ENCODE measurements around the gene MCU. TPM values are rescaled to one million over a fixed set of nuclear protein-coding genes. Genes with fewer than 3 reads are reported as not detected.
A peak's percentile ranks its signal among the peaks of the same experiment; 100 is the strongest.
"Not testable (repeated sequence)": the region's sequence is repeated elsewhere in the genome, so short reads cannot be mapped to it uniquely, and the experiment has no call there.

MCU gene, protein sequence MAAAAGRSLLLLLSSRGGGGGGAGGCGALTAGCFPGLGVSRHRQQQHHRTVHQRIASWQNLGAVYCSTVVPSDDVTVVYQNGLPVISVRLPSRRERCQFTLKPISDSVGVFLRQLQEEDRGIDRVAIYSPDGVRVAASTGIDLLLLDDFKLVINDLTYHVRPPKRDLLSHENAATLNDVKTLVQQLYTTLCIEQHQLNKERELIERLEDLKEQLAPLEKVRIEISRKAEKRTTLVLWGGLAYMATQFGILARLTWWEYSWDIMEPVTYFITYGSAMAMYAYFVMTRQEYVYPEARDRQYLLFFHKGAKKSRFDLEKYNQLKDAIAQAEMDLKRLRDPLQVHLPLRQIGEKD
- total RNA-seq = 20.3 TPM
- long read RNA-seq, transcript MCU-202 (8 exons, 2,949 nt) = major isoform, 19 of 28 reads
- long read RNA-seq, partial matches to known transcripts = 6 of 28 reads
- long read RNA-seq, other reads (novel, unspliced or antisense) = 3 of 28 reads

DNA sequence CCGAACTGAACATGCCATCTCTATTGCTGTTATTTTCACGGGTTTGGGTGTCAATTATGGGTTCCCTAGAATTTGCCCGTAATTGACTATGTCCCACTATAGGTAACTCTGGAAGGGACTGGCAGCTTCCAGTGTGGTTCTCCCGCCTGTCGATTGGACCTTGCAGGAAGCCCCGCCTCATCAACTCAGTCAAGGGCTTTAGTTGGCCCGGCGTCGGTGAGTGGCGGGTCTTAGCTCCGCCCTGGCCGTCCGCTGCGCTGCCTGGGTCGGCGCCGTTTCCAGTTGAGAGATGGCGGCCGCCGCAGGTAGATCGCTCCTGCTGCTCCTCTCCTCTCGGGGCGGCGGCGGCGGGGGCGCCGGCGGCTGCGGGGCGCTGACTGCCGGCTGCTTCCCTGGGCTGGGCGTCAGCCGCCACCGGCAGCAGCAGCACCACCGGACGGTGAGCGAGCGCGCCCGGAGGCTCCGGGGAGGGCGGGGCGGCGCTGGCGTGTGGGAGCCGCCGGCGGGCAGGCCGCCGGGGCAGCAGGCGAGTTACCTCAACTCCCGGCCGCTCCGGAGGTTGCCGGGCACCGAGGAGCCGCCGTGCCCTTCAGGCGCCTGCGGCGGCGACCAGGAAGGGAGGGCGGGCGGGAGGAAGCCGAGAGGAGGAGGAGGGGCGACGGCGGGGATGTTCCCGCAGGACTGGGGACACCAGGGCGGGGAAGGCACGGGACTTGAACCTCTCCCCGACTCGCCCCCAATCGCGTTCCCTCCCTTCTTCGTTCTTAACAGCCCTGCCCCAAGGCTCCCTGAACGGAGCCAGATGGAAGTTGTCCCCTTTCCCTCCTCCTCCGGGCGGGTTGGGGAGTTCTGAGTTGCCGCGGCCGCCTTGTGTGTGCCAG is at the start of gene MCU:
Gene MCU (plus strand): TSS at position 281 of the 881 bp plus-strand sequence. CDS start 9 bp downstream, at position 290.
- peak within 1 kb of the TSS; percentile 83 for H3K4me3 ChIP-seq
- no peaks in the 10 kb centered on the region for H3K9me3 ChIP-seq (replicated peaks)
- TF ChIP-seq, protein P1, sequence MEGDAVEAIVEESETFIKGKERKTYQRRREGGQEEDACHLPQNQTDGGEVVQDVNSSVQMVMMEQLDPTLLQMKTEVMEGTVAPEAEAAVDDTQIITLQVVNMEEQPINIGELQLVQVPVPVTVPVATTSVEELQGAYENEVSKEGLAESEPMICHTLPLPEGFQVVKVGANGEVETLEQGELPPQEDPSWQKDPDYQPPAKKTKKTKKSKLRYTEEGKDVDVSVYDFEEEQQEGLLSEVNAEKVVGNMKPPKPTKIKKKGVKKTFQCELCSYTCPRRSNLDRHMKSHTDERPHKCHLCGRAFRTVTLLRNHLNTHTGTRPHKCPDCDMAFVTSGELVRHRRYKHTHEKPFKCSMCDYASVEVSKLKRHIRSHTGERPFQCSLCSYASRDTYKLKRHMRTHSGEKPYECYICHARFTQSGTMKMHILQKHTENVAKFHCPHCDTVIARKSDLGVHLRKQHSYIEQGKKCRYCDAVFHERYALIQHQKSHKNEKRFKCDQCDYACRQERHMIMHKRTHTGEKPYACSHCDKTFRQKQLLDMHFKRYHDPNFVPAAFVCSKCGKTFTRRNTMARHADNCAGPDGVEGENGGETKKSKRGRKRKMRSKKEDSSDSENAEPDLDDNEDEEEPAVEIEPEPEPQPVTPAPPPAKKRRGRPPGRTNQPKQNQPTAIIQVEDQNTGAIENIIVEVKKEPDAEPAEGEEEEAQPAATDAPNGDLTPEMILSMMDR (IDR thresholded peaks at IDR 0.05; ENCODE audit: borderline replicate concordance) = no peak
- H3K4me1 ChIP-seq = peaks cover 41% of the 10 kb centered on the region
- intact Hi-C loops (cut with micrococcal nuclease) = loop anchor here (5.0 kb wide), 1 partner anchor 145 kb away; no protein-coding TSS in a partner anchor
- peak; percentile 95 for DNase-seq
- H3K27ac ChIP-seq (replicated peaks) = peak within 1 kb of the TSS; percentile 97
- H3K36me3 ChIP-seq = no peaks in the 10 kb centered on the region
- H3K27me3 ChIP-seq (ENCODE audit: low read depth) = no peaks in the 10 kb centered on the region

DNA sequence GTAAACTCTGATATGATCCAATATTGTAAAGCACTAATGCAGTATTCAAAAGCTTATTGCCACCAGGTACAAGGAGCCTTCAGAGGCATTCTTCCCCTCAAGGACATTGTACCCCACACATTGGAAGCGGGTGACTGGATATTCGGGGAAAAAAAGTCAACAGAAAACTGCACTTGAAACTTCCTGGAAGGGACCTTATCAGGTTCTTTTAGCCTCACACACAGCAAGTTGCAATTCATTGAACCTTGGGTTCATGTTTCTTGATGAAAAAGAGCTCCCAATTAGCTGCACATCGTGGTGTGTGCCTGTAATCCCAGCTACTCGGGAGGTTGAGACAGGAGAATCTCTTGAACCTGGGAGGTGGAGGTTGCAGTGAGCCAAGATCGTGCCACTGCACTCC is 49.6 kb upstream of the MCU start:
- H3K27ac ChIP-seq (replicated peaks) = no peak overlapping the region
- peaks cover 5% of the 10 kb centered on the region for H3K4me1 ChIP-seq
- no peaks in the 10 kb centered on the region for H3K27me3 ChIP-seq (ENCODE audit: low read depth)
- TF ChIP-seq, protein P1 (IDR thresholded peaks at IDR 0.05; ENCODE audit: borderline replicate concordance) = no peak
- H3K4me3 ChIP-seq = no peak overlapping the region
- H3K9me3 ChIP-seq (replicated peaks) = no peaks in the 10 kb centered on the region
- intact Hi-C loops (cut with micrococcal nuclease) = no loop called here
- no peak for DNase-seq
- H3K36me3 ChIP-seq = no peaks in the 10 kb centered on the region

DNA sequence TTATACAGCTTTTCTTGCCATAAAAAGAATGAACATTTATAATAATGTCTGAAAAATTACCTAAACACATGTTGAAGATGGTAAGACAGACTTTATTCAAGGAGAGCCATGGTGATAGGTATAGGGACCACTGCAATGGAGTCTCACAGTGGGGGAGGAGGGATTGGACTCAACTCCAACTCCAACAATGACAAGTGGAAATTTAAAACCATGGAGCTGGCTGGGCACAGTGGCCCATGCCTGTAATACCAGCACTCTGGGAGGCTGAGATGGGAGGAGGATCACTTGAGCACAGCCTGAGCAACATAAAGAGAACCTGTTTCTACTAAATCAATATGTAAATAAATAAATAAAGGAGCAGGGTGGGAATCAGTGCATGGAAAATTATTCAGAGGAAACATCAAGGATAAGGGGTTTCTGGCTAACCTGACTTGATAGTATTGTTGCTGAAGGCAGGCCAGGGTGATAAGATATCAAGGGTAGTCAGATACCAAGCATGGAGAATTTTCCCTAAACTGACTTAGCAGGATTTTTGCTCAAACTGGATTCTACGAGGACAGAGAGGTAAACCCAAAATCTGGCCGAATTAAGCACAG is 46.6 kb upstream of the MCU start:
- Histone ChIP-seq H3K36me3 (no peaks in the 10 kb centered on the region), H3K9me3 (replicated peaks) (no peaks in the 10 kb centered on the region), H3K4me3 (no peak overlapping the region), H3K27ac (replicated peaks) (no peak overlapping the region), H3K4me1 (no peaks in the 10 kb centered on the region), H3K27me3 (ENCODE audit: low read depth) (no peaks in the 10 kb centered on the region)
- TF ChIP-seq, protein P1 (IDR thresholded peaks at IDR 0.05; ENCODE audit: borderline replicate concordance) = no peak
- no peak for DNase-seq
- intact Hi-C loops (cut with micrococcal nuclease) = no loop called here

DNA sequence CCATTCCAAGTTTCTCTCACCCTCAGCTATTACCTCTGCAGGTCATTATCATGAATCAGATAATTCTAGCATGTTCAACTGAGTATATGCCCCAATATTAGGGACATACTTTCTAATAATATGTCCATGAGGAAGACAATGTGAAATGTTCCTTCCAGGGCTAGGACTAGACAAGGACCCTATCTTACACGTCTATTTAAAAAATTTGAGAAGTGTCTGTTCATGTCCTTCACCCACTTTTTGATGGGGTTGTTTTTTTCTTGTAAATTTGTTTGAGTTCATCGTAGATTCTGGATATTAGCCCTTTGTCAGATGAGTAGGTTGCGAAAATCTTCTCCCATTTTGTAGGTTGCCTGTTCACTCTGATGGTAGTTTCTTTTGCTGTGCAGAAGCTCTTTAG is 45.0 kb upstream of the MCU start:
- H3K27me3 ChIP-seq (ENCODE audit: low read depth); H3K27ac ChIP-seq (replicated peaks); H3K9me3 ChIP-seq (replicated peaks); DNase-seq; H3K4me3 ChIP-seq; H3K4me1 ChIP-seq; H3K36me3 ChIP-seq; intact Hi-C loops (cut with micrococcal nuclease): not testable (repeated sequence)

DNA sequence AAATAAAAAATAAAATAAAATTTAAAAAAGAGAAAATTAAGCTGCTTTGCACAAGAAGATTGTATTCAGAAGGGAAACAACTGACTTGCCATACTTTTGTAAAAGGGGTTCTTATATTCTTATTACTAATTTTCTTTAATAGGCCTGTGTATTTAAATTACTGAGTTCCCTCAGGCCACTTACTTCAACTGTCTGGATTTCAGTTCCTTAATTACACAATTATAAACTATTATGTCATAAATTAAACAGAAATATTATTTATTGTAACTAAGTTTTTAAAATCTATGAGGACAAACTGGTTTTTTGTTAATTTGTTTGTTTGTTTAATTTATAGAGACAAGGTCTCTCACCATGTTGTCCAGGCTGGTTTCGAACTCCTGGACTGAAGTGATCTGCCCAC is 43.6 kb upstream of the MCU start:
- Histone ChIP-seq H3K4me1 (no peaks in the 10 kb centered on the region), H3K27me3 (ENCODE audit: low read depth) (no peaks in the 10 kb centered on the region), H3K27ac (replicated peaks) (no peak overlapping the region), H3K9me3 (replicated peaks) (no peaks in the 10 kb centered on the region), H3K4me3 (no peak overlapping the region), H3K36me3 (no peaks in the 10 kb centered on the region)
- no peak for DNase-seq
- TF ChIP-seq, protein P1 (IDR thresholded peaks at IDR 0.05; ENCODE audit: borderline replicate concordance) = no peak
- intact Hi-C loops (cut with micrococcal nuclease) = no loop called here

All from left ventricle myocardium inferior (tissue), 1 donor.